NCI-H510A treated with DMSO at 0.1 percent for 48 hours (cell line): ENCODE measurements around the gene SOCS6.
A peak's percentile ranks its signal among the peaks of the same experiment; 100 is the strongest.

Experiments
- DNase-seq: peaks from one replicate; lab custom pipeline; 2025; lab: John Stamatoyannopoulos, UW

The SOCS6 gene

DNA sequence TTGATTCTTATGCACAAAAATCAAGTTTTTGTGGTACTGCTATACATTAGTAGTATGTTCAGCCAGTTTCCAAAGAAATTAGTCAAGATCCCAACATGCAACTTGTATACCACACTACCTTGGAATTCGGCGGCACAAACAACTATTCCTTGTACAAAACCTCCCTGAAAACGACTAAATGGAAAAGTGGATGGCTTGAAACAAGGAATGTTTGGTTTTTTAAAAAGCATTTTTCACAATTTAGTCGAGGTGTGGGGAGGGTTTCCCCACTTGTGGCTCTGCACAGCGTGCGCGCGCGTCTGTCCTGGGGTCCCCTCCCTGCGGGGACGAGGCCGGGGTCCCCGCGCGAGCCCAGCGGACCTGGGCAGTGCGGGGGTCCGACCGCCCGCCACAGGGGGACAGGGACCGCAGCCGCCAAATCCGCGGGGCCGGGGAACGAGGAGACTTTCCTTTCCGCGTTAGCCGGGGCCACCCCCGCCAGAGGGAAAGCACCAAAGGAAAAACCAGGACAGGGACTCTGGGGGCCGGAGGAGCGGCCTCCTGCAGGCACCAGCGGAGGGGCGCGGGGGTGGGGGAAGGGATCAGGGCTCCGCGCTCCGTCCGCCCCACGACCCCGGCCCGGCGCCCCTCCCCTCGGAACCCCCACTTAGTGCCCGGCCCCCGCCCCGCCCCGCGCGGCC lies 534 bp upstream of the SOCS6 start:
- DNase-seq, result no peak

DNA sequence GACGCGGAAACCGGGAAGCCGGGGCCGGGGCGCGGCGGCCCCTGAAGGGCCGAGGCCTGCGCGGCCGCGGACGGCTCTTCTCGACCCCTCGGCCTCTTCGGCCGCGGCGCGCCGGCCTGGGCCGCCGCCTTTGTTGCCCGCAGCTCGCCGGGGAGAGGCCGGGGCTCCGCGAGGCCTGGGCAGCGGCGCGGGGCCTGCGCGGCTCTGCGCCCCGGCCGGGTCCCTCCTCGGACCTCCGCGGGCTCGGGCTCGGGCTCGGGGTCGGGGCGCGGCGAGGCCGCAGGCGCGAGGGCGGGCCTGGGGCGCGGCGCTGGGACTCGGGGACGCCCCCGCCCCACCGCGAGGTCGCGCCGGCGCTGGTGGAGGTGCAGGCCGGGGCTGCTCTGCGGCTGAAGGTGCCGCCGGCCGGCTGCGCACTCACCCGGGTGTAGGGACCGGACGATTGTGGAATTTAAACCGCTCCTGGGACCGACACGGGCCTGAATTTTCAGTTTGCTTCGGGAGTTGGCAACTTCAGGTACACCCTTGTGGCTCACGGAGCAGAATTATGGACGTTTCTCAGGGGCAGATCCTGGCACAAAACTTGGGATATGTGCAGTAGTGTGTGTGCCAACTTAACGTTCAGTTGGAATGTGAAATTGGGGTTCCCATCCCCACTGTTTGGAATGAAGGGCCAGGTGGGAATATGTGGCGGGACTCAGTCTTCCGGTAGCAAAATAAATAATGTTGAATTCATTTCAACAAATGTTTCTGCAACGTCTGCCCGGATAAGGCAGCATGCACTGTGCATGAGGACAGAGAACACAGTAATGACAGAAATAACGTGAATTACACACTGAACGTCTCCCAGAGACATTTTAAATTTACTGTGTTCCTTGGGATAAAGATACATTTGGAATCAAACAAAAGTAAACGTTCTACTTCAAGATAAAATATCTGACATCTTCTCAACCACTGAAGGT lies 787 bp downstream of the SOCS6 start:
- peak; percentile 56 for DNase-seq

DNA sequence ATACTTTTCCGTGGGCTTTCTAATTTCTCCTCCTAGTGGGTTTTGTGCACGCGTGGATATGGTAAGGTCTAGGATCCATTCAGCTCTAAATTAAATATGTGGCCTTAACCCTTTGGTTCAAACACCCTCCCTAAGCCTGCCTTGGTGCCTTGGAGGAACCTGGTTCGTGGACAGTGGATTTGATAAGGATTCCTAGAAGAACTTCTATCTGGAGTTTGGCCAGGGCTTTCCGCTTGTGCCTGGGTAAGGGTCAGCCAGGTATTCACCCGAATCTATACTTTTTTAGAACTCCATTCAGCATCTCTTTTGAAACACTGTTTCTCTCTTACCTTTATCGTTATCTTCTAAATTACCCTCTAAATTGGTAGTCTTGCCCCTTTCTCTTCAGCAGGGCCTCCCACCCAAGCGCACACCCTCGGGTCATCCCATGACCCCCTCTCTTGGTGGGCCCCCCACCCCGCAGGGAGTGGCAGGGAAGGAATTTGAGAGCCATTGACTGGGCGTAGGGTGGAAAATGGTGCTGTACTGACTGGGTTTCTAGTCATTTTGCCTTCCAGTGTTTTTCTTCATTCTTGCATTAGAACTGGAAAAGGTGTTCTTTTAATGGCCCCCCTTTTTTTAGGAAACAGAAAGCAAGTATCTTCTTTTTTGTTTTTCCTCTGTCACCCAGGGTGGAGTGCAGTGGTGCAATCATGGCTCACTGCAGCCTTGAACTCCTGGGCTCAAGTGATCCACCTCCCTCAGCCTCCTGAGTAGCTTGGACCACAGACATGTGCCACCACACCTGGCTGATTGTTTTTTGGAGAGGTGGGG lies 1.8 kb downstream of the SOCS6 start:
- DNase-seq, result no peak

- no peak for DNase-seq
These were observed 2.4 kb downstream of the SOCS6 start for GRCh38 chr18:70291295-70291574.

GRCh38 chr18:70292628-70293027 lies 3.8 kb downstream of the SOCS6 start:
- DNase-seq, result no peak

- no peak for DNase-seq
These were observed 4.3 kb downstream of the SOCS6 start for GRCh38 chr18:70293166-70293565.

DNA sequence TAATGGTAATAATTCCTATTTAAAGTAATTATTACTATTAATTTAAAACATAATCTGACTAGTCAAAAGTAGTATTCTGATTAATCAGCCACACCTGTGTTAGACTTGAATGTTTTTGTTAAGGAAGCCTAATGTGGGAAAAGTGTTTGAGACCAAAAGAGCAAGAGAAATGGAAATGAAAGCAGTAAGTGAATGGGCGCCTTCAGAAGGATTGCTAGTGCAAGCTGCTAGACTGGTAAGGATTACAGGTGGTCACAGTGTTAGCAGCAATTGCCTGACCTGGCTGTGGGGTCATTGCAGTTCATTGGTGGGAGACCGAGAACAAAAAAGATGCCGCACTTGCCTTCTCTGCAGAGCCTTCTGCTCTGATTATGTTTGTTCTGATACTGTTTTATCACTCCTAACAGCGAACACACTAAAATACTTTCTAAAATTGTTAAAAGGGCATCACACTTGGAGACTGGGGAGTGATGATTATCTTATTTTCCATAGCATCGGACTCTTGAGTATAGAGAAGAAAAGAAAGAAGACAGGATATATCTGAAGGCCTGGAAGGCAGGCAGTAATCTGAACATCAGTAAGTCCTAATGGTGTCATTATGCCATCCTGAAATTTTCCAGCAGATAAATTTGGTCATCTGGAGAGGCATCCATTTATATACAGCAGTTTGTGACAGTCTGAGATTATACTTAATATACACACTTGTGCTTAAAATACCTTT lies 5.8 kb downstream of the SOCS6 start:
- DNase-seq, result no peak

GRCh38 chr18:70295192-70296188 lies 6.6 kb downstream of the SOCS6 start:
- DNase-seq, result no peak

DNA sequence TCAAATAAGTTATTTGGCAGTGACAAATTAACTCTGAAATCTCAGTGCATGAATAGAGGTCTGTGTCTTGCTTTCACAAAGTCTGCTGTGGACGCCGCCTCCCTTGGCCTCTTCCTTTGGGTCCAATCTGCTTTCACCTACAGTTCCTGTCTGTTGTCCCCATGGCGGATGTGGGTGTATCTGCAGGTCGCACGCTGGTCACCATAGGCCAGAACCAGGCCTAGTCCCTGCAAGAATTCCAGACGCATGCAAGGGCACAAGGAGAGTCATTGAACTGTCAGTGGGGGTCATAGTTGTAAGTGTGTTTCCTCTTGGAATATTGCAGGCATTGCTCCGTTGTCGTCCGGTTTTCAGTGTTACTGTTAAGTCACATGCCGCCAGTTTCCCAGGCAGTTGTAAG lies 7.4 kb downstream of the SOCS6 start:
- no peak for DNase-seq

GRCh38 chr18:70296781-70297180 lies 7.9 kb downstream of the SOCS6 start:
- DNase-seq, result no peak

- DNase-seq, result no peak
These were observed 10.5 kb downstream of the SOCS6 start for GRCh38 chr18:70299393-70299792.

- no peak for DNase-seq
These were observed 12.8 kb downstream of the SOCS6 start for GRCh38 chr18:70301667-70302066.

DNA sequence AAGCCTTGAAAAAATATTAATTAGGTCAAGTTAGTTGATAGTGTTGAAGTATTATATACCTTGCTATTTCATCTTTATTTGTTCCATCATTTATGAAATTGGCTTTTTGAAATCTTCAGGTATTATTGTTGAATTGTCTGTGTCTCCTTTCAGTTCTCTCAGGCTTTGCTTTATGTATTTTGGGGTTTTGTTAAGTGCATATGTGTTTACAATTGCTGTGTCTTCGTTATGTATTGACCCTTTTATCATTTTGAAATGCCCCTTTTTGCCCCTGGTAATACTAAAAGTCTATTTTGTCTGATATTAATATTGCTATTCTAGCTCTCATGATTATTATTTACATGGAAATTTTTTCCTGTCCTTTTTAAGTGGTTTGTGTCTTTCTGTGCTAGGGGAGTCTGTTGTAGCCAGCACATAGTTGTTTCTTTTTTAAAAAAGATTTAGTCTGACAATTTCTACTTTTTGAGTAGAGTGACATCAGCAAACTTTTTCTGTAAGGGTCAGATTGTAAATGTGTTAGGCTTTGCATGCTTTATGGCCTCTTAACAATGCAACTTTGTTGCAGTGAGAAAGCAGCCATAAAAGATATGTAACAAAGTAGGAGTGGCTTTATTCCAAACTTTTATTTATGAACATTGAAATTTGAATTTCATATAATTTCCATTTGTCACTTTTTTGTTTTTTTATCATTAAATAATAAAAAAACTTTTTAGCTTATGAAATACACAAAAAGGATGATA lies 19.9 kb downstream of the SOCS6 start:
- no peak for DNase-seq

GRCh38 chr18:70310560-70311320 lies 21.9 kb downstream of the SOCS6 start:
- DNase-seq, result no peak

DNA sequence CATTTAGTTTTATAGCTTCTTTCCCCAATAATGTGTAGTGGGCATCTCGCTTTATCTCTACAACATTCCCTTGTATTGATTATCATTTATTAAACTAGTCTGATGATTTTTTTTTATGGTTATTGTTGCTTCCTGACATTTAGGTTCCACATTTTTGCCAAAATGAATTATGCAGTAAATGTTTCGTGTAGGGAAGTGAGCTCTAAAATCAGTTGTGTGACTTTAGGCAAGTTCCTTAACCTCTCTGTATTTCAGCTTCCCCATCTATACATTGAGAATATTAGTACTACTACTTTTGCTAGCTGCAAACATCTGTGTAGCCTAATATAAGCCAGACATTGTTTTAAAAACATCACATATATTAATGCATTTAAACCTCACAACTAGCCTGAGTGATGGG lies 22.9 kb downstream of the SOCS6 start:
- no peak for DNase-seq

DNA sequence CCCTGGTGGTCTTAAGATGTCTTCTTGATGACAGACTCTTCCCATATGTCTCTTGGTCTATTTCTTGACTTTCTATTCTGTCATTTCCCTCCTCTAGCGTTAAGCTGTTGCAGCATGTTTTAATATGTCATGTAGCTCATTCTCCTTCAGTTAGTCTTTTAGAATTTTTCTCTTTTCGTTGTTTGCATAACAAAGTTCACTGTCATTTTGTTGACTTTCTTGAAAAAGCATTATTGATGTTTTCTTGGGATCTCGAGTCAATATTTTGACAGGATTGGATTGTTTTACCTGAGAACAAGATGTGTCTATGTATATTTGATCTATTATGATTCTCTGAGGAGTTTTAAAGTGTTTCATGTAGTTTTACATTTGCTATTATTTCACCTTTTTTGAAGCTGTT lies 24.8 kb downstream of the SOCS6 start:
- DNase-seq, result no peak

- no peak for DNase-seq
These were observed 25.4 kb downstream of the SOCS6 start for GRCh38 chr18:70314151-70314782.

GRCh38 chr18:70319187-70319586 lies 30.3 kb downstream of the SOCS6 start:
- DNase-seq, result no peak

- DNase-seq, result no peak
These were observed 32.8 kb downstream of the SOCS6 start for GRCh38 chr18:70321616-70322015.
